K562 (cell line): Measurements from ENCODE around the gene ACBD6. TPM values are rescaled to one million over a fixed set of nuclear protein-coding genes. Genes with fewer than 3 reads are reported as not detected.

ENCODE experiments used
- ATAC-seq: fragments of 200-7000 bp; cut with Tn5 transposase; 3 replicates; pipeline ENCODE4 v1.9.1; 2020; ENCODE audit warnings: moderate library complexity
- BruUV-seq: library from RNA; stranded (reverse); fragments of 400-500 nt; replicated peaks from 2 replicates; lab custom pipeline; 2021; lab: Mats Ljungman, UMichigan
- CTCF ChIA-PET: fragments of 300-600 bp; formaldehyde crosslinking; extraction: SDS; loops from one replicate; lab custom pipeline; 2021; ENCODE audit warnings: low intra/inter-chr PET ratio; lab: Yijun Ruan, JAX
- POLR2A ChIA-PET: fragments of 300-600, 350-650 bp; sonication (Branson Sonifier 250); formaldehyde crosslinking; extraction: SDS; loops from one replicate; lab custom pipeline; 2021; ENCODE audit warnings: antibody characterized with exemption, inconsistent platforms; lab: Yijun Ruan, JAX
- DNase-seq, 4 experiments: peaks; one replicate each; pipeline versions ENCODE4 v3.0.0 to v3.0.0-alpha.2; 2011 to 2018; ENCODE audit warnings: low spot score in 3 of 4, mixed read lengths in 3 of 4; ENCODE audit errors: extremely low read depth in 1 of 4
- FAIRE-seq: peaks from 2 replicates; lab custom pipeline; 2011; peaks lifted over from hg19 to GRCh38; lab: Jason Lieb, UNC
- H2AFZ ChIP-seq: 2 replicates; pipeline ENCODE4 v1.6.0; 2011; ENCODE audit warnings: low read depth, low read length, control low read depth, inconsistent platforms
- H3K27ac ChIP-seq: fragments of 200-600 bp; 3 replicates; pipeline ENCODE4 v1.8.0; 2011; ENCODE audit warnings: low read depth, mild to moderate bottlenecking, control low read depth, inconsistent platforms, low read length, moderate library complexity, mixed read lengths; ENCODE audit errors: extremely low read depth
- H3K27me3 ChIP-seq, 2 experiments: fragments of 300-600 bp in 1 of 2; 2 replicates in 1 of 2; 3 replicates in 1 of 2; pipeline versions ENCODE4 v1.6.0 to v1.8.0; 2011; ENCODE audit warnings: inconsistent platforms in 2 of 2, low read length in 2 of 2, mild to moderate bottlenecking in 1 of 2, mixed read lengths in 1 of 2, moderate library complexity in 1 of 2; ENCODE audit not compliant: control insufficient read depth in 2 of 2, insufficient read depth in 2 of 2
- H3K36me3 ChIP-seq: fragments of 300-600 bp; 3 replicates; pipeline ENCODE4 v1.8.0; 2011; ENCODE audit warnings: mild to moderate bottlenecking, low read length, inconsistent platforms; ENCODE audit not compliant: control insufficient read depth, insufficient read depth
- H3K4me1 ChIP-seq, 2 experiments: fragments of 200-600 bp in 1 of 2; replicated peaks in 1 of 2; 2 replicates in 1 of 2; 3 replicates in 1 of 2; pipeline versions ENCODE4 v1.5.1 to v1.8.0; 2011; ENCODE audit warnings: inconsistent platforms in 2 of 2, low read length in 2 of 2, mild to moderate bottlenecking in 1 of 2, mixed read lengths in 1 of 2, moderate library complexity in 1 of 2; ENCODE audit not compliant: control insufficient read depth in 2 of 2, insufficient read depth in 2 of 2
- H3K4me2 ChIP-seq: 2 replicates; pipeline ENCODE4 v1.6.1; 2011; ENCODE audit warnings: low read length, control low read depth, inconsistent platforms, mixed read lengths; ENCODE audit not compliant: insufficient read depth
- H3K4me3 ChIP-seq: fragments of 200-600 bp; sonication (generic), shearing (Covaris generic); 2 replicates; pipeline ENCODE4 v1.5.1; 2016; ENCODE audit warnings: control low read depth, inconsistent platforms
- H3K79me2 ChIP-seq: fragments of 200-600 bp; 3 replicates; pipeline ENCODE4 v1.8.0; 2011; ENCODE audit warnings: low read length, inconsistent platforms; ENCODE audit not compliant: control insufficient read depth, insufficient read depth
- H3K9ac ChIP-seq, 2 experiments: 2 replicates each; pipeline versions ENCODE4 v1.6.0 to v1.6.1; 2011; ENCODE audit warnings: low read depth in 2 of 2, low read length in 2 of 2, control low read depth in 1 of 2, inconsistent platforms in 1 of 2, mild to moderate bottlenecking in 1 of 2, mixed read lengths in 1 of 2; ENCODE audit not compliant: insufficient read depth in 1 of 2
- H3K9me1 ChIP-seq: one replicate; pipeline ENCODE4 v1.6.0; 2011; ENCODE audit warnings: inconsistent platforms, mild to moderate bottlenecking, low read length, moderate library complexity; ENCODE audit not compliant: control insufficient read depth, insufficient read depth
- H3K9me3 ChIP-seq: replicated peaks from 2 replicates; pipeline ENCODE4 v1.5.1; 2011; ENCODE audit warnings: low read depth, low read length, inconsistent platforms; ENCODE audit not compliant: control insufficient read depth, insufficient read depth
- H4K20me1 ChIP-seq: replicated peaks from 2 replicates; pipeline ENCODE4 v1.6.1; 2011; ENCODE audit warnings: low read length, inconsistent platforms, mixed read lengths; ENCODE audit not compliant: control insufficient read depth, insufficient read depth
- CBFB ChIP-seq: sonication (generic); formaldehyde crosslinking; IDR thresholded peaks from 2 replicates; pipeline ENCODE4 v1.4.0; 2020; ENCODE audit warnings: mild to moderate bottlenecking, missing genetic modification reagents
- CREB1 ChIP-seq, 2 experiments: sonication (generic) in 1 of 2; formaldehyde crosslinking in 1 of 2; IDR thresholded peaks; 2 replicates each; pipeline versions ENCODE4 v1.6.1 to v1.8.0; 2012 to 2022; ENCODE audit warnings: inconsistent platforms in 1 of 2, mild to moderate bottlenecking in 1 of 2, missing genetic modification reagents in 1 of 2, moderate library complexity in 1 of 2
- CREBBP ChIP-seq: IDR thresholded peaks from one replicate; pipeline ENCODE4 v1.6.1; 2012; ENCODE audit warnings: low read depth, mild to moderate bottlenecking, control low read depth, inconsistent platforms, low read length
- ERF ChIP-seq: fragments of 450-650 bp; formaldehyde crosslinking; IDR thresholded peaks from 2 replicates; pipeline ENCODE4 v1.4.0; 2020; ENCODE audit warnings: mild to moderate bottlenecking, mixed read lengths
- FOXK1 ChIP-seq: sonication (generic); formaldehyde crosslinking; IDR thresholded peaks from 2 replicates; pipeline ENCODE4 v1.8.0; 2022; ENCODE audit warnings: missing genetic modification reagents, mild to moderate bottlenecking, borderline replicate concordance
- RAD21 ChIP-seq, 2 experiments: fragments of 250-450 bp in 1 of 2; fragments of 450-650 bp in 1 of 2; sonication (Bioruptor Pico) in 1 of 2; formaldehyde crosslinking in 1 of 2; IDR thresholded peaks in 1 of 2; conservative IDR thresholded peaks in 1 of 2; 2 replicates each; pipeline versions ENCODE4 v1.4.0 to v1.8.0; 2020 to 2022; ENCODE audit warnings: mild to moderate bottlenecking in 2 of 2, moderate library complexity in 1 of 2
- STAG1 ChIP-seq: sonication (generic); formaldehyde crosslinking; IDR thresholded peaks from 2 replicates; pipeline ENCODE4 v1.5.0; 2020; ENCODE audit warnings: missing genetic modification reagents, borderline replicate concordance
- TAF15 ChIP-seq: fragments of 200-400 bp; formaldehyde crosslinking; IDR thresholded peaks from 2 replicates; pipeline ENCODE4 v1.6.1; 2017; ENCODE audit warnings: mild to moderate bottlenecking, low read depth, low read length, moderate library complexity
- WGBS: fragments of 100-300 bp; shearing (Covaris generic); methylation state at CpG from one replicate; pipeline ENCODE4 v1.1.6; 2016; ENCODE audit warnings: low coverage, mixed read lengths; ENCODE audit not compliant: insufficient coverage; ENCODE audit errors: missing lambda C conversion rate; 5-methylcytosine and 5-hydroxymethylcytosine counted together
- in situ Hi-C: fragments of 300-500 bp; cut with MboI; formaldehyde crosslinking; loops from 4 replicates; pipeline ENCODE4 v1.15.0; 2018; ENCODE audit warnings: inconsistent platforms, mixed read lengths
- intact Hi-C: fragments of 100-400 bp; cut with micrococcal nuclease; formaldehyde crosslinking; loops from 2 replicates; pipeline ENCODE4 v1.14.2; 2022
- polyA plus RNA-seq, 8 experiments: library from polyadenylated mRNA; depleted of rRNA in 4 of 8; stranded (reverse) in 5 of 8; unstranded in 3 of 8; fragments of >200 nt; fragmentation: Nextera tagmentation in 2 of 8; fragmentation: Illumina TruSeq in 1 of 8; extraction: Ambion mirVana in 2 of 8; extraction: Trizol in 1 of 8; gene quantifications; 2 replicates each; pipeline versions ENCODE4 v1.2.1 to v1.2.3, GENCODE V29; 2011 to 2014; ENCODE audit warnings: inconsistent platforms in 1 of 8, missing spikeins in 1 of 8
- total RNA-seq, 7 experiments: library from RNA; depleted of rRNA in 6 of 7; stranded (reverse); fragments of >200 nt in 6 of 7; fragmentation: Illumina TruSeq in 2 of 7; extraction: Trizol in 2 of 7; gene quantifications; 2 replicates each; pipeline versions ENCODE4 v1.2.1 to v1.2.3, GENCODE V29; 2011 to 2021; ENCODE audit warnings: low replicate concordance in 1 of 7
- TF ChIP-seq, protein P1 (sequence below): fragments of 450-650 bp; IDR thresholded peaks from 2 replicates; pipeline ENCODE4 v1.6.1; 2016; ENCODE audit warnings: mild to moderate bottlenecking
- TF ChIP-seq, protein P2 (sequence below): sonication (generic); formaldehyde crosslinking; IDR thresholded peaks from 2 replicates; pipeline ENCODE4 v1.8.0; 2022; ENCODE audit warnings: mild to moderate bottlenecking, missing genetic modification reagents

ACBD6 gene
- total and polyA plus RNA-seq, 9 of the 15 experiments (the other 6 are each of a cell fraction or from before 2014, with no cell fraction given) = 16.9 to 107 (median 77.7) TPM

DNA sequence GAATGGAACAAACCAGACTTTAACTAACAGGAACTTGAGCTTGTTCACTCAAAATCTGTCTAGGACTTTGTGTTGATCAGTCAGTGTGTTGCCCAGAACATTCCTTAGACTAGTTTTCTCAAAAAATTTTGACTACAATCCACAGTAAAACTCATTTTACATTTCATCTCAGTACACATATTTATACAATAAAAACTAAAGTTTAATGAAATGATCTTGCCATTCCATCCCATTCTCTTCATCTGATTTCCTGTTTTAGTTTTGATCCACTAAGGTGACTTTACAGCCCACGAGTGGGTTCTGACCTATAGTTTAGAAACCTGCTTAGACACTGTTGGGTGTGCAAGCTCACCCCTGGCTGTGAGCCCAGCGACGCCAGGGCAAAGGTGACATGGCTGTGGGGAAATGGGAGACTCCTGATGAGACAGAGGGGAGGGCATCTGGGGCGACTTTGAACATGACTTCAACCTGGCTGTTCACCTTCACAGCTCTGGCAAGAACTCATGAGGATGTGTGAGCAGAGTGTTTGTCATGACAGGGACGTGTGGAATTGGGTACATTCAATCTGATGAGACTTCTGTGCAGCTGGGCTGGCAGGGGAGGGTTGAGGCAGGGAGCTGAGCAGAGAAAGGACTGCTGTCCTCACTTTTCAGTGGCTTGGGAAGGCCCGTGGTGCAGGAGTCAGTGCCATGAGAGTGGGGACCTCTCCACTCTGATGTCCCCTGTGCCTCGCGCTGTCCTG is 231.7 kb downstream of the ACBD6 start:
- peaks cover 18% of the 10 kb centered on the region; the same call in 2 of the 3 replicates for H3K36me3 ChIP-seq
- peaks cover 13% of the 10 kb centered on the region for H3K9me1 ChIP-seq
- no peak overlapping the region; the same call in 1 of the 2 replicates for H2AFZ ChIP-seq
- no peaks in the 10 kb centered on the region for H3K9me3 ChIP-seq
- POLR2A ChIA-PET = interaction anchor here (0.6 to 5.1 kb wide), 9 partner anchors 10 to 671 kb away, joined by 3 to 17 read pairs (median 4); no protein-coding TSS in a partner anchor
- intact Hi-C loops = no loop called here
- H3K27ac ChIP-seq = no peak overlapping the region
- no peak overlapping the region for H3K4me2 ChIP-seq
- FAIRE-seq = peak; percentile 51
- peak overlapping the region in 1 of 2 experiments; percentile 63; a peak in 2 of 4 replicates for H3K9ac ChIP-seq
- no peak for DNase-seq
- TF ChIP-seq, protein P1, sequence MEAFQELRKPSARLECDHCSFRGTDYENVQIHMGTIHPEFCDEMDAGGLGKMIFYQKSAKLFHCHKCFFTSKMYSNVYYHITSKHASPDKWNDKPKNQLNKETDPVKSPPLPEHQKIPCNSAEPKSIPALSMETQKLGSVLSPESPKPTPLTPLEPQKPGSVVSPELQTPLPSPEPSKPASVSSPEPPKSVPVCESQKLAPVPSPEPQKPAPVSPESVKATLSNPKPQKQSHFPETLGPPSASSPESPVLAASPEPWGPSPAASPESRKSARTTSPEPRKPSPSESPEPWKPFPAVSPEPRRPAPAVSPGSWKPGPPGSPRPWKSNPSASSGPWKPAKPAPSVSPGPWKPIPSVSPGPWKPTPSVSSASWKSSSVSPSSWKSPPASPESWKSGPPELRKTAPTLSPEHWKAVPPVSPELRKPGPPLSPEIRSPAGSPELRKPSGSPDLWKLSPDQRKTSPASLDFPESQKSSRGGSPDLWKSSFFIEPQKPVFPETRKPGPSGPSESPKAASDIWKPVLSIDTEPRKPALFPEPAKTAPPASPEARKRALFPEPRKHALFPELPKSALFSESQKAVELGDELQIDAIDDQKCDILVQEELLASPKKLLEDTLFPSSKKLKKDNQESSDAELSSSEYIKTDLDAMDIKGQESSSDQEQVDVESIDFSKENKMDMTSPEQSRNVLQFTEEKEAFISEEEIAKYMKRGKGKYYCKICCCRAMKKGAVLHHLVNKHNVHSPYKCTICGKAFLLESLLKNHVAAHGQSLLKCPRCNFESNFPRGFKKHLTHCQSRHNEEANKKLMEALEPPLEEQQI = no peak
- TF ChIP-seq FOXK1 (CRISPR knock-in tag) (0 out of 2 replicates have a peak, but pooled peaks have one; percentile 22), TAF15 (no peak), RAD21 (CRISPR knock-in tag; conservative IDR thresholded peaks at IDR 0.05 in 1 of 2, IDR thresholded peaks at IDR 0.05 in 1 of 2) (0 out of 4 replicates have a peak, but pooled peaks of 1 of the 2 experiments have one; percentile 9), CREB1 (IDR thresholded peaks at IDR 0.05) (no peak), CREB1 (CRISPR knock-in tag; IDR thresholded peaks at IDR 0.05) (0 out of 2 replicates have a peak, but pooled peaks have one; percentile 23), CREBBP (no peak), STAG1 (CRISPR knock-in tag) (0 out of 2 replicates have a peak, but pooled peaks have one; percentile 25), ERF (CRISPR knock-in tag) (no peak), CBFB (CRISPR knock-in tag) (0 out of 2 replicates have a peak, but pooled peaks have one; percentile 11)
- TF ChIP-seq, protein P2, sequence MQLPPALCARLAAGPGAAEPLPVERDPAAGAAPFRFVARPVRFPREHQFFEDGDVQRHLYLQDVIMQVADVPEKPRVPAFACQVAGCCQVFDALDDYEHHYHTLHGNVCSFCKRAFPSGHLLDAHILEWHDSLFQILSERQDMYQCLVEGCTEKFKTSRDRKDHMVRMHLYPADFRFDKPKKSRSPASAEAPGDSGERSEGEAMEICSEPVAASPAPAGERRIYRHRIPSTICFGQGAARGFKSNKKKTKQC = 0 out of 2 replicates have a peak, but pooled peaks have one; percentile 46
- H3K79me2 ChIP-seq = no peaks in the 10 kb centered on the region
- BruUV-seq = no TSS peak
- H3K4me1 ChIP-seq = peaks cover 16 to 21% of the 10 kb centered on the region in 2 experiments
- no peak overlapping the region for H3K4me3 ChIP-seq
- in situ Hi-C loops = loop anchor here (25.0 kb wide), 1 partner anchor 892 kb away; no protein-coding TSS in a partner anchor
- ATAC-seq = no peak; the same call in 2 of the 3 replicates
- CTCF ChIA-PET = no interaction called here
- no peaks in the 10 kb centered on the region; the same call in 1 of the 2 replicates for H4K20me1 ChIP-seq
- WGBS = 39% methylated on average over 8 of the region's 8 CpGs
- peaks cover under 1 to 7% of the 10 kb centered on the region in 2 experiments; a peak in 2 of 5 replicates for H3K27me3 ChIP-seq
